HEK293 (cell line): ENCODE data around the gene CPEB3.
A peak's percentile ranks its signal among the peaks of the same experiment; 100 is the strongest.

Source experiments
- CTCF ChIA-PET: fragments of 350-600 bp; formaldehyde crosslinking; extraction: SDS; loops from one replicate; lab custom pipeline; 2021; ENCODE audit warnings: antibody characterized with exemption; lab: Yijun Ruan, JAX
- POLR2A ChIA-PET: fragments of 300-600 bp; formaldehyde crosslinking; extraction: SDS; loops from one replicate; lab custom pipeline; 2020; ENCODE audit warnings: antibody characterized with exemption, inconsistent platforms; lab: Yijun Ruan, JAX
- H3K27ac ChIP-seq: fragments of 200-500 bp; sonication (Bioruptor generic); 2 replicates; pipeline ENCODE4 v1.5.1; 2014; ENCODE audit warnings: low read depth, low read length, control low read depth, inconsistent platforms; ENCODE audit errors: extremely low read depth
- H3K36me3 ChIP-seq, 2 experiments: fragments of 200-500 bp in 1 of 2; sonication (Bioruptor generic) in 1 of 2; 1 replicate in 1 of 2; 2 replicates in 1 of 2; pipeline ENCODE4 v1.5.1; 2014 to 2017; ENCODE audit warnings: inconsistent platforms in 2 of 2, low read length in 2 of 2; ENCODE audit not compliant: control insufficient read depth in 2 of 2, insufficient read depth in 1 of 2
- H3K4me1 ChIP-seq: fragments of 200-500 bp; sonication (Bioruptor generic); 2 replicates; pipeline ENCODE4 v1.5.1; 2014; ENCODE audit warnings: mild to moderate bottlenecking, low read length, inconsistent platforms; ENCODE audit not compliant: control insufficient read depth, insufficient read depth
- H3K4me3 ChIP-seq: 2 replicates; pipeline ENCODE4 v1.5.1; 2011; ENCODE audit warnings: low read depth, mild to moderate bottlenecking, control low read depth, low read length, moderate library complexity
- H3K9me3 ChIP-seq: fragments of 200-500 bp; sonication (Bioruptor generic); 2 replicates; pipeline ENCODE4 v1.5.1; 2014; ENCODE audit warnings: low read depth, low read length, inconsistent platforms; ENCODE audit not compliant: control insufficient read depth, insufficient read depth
- GFI1B ChIP-seq: fragments of 450-650 bp; formaldehyde crosslinking; IDR thresholded peaks from 2 replicates; pipeline ENCODE4 v1.5.1; 2016; ENCODE audit warnings: missing biosample characterization, missing genetic modification characterization
- IKZF3 ChIP-seq: fragments of 450-650 bp; IDR thresholded peaks from 2 replicates; pipeline ENCODE4 v1.5.0; 2018; ENCODE audit warnings: missing biosample characterization, mild to moderate bottlenecking, missing genetic modification characterization, moderate library complexity
- KLF16 ChIP-seq: fragments of 450-650 bp; formaldehyde crosslinking; IDR thresholded peaks from 2 replicates; pipeline ENCODE4 v1.5.1; 2017; ENCODE audit warnings: missing biosample characterization, missing genetic modification characterization
- OVOL3 ChIP-seq: fragments of 450-650 bp; formaldehyde crosslinking; IDR thresholded peaks from 2 replicates; pipeline ENCODE4 v1.5.1; 2016; ENCODE audit warnings: missing biosample characterization, missing genetic modification characterization
- RBAK ChIP-seq: fragments of 450-650 bp; formaldehyde crosslinking; IDR thresholded peaks from 2 replicates; pipeline ENCODE4 v1.5.1; 2016; ENCODE audit warnings: missing biosample characterization, missing genetic modification characterization
- REPIN1 ChIP-seq: fragments of 450-650 bp; formaldehyde crosslinking; IDR thresholded peaks from 2 replicates; pipeline ENCODE4 v1.5.1; 2017; ENCODE audit warnings: missing biosample characterization, missing genetic modification characterization, low read depth
- YY1 ChIP-seq: fragments of 450-650 bp; formaldehyde crosslinking; IDR thresholded peaks from 2 replicates; pipeline ENCODE4 v1.5.1; 2018; ENCODE audit warnings: missing biosample characterization, missing genetic modification characterization
- ZFHX2 ChIP-seq: fragments of 450-650 bp; formaldehyde crosslinking; conservative IDR thresholded peaks from 2 replicates; pipeline ENCODE4 v1.5.1; 2016; ENCODE audit warnings: missing biosample characterization, missing genetic modification characterization
- ZFP69B ChIP-seq: fragments of 450-650 bp; formaldehyde crosslinking; IDR thresholded peaks from 2 replicates; pipeline ENCODE4 v1.5.1; 2016; ENCODE audit warnings: missing biosample characterization, missing genetic modification characterization
- ZNF132 ChIP-seq: fragments of 450-650 bp; formaldehyde crosslinking; IDR thresholded peaks from 2 replicates; pipeline ENCODE4 v1.5.1; 2017; ENCODE audit warnings: missing biosample characterization, missing genetic modification characterization, borderline replicate concordance
- ZNF146 ChIP-seq: fragments of 450-650 bp; formaldehyde crosslinking; IDR thresholded peaks from 2 replicates; pipeline ENCODE4 v1.5.1; 2016; ENCODE audit warnings: missing biosample characterization, missing genetic modification characterization
- ZNF16 ChIP-seq: fragments of 450-650 bp; formaldehyde crosslinking; IDR thresholded peaks from 2 replicates; pipeline ENCODE4 v1.5.1; 2016; ENCODE audit warnings: low read depth, missing biosample characterization, missing genetic modification characterization
- ZNF202 ChIP-seq: fragments of 450-650 bp; formaldehyde crosslinking; IDR thresholded peaks from 2 replicates; pipeline ENCODE4 v1.5.1; 2016; ENCODE audit warnings: missing biosample characterization, missing genetic modification characterization, borderline replicate concordance
- ZNF324 ChIP-seq: fragments of 450-650 bp; formaldehyde crosslinking; IDR thresholded peaks from 2 replicates; pipeline ENCODE4 v1.5.1; 2016; ENCODE audit warnings: missing biosample characterization, missing genetic modification characterization
- ZNF394 ChIP-seq: fragments of 450-650 bp; formaldehyde crosslinking; IDR thresholded peaks from 2 replicates; pipeline ENCODE4 v1.5.1; 2016; ENCODE audit warnings: missing biosample characterization, missing genetic modification characterization, mild to moderate bottlenecking, moderate library complexity, borderline replicate concordance
- ZNF473 ChIP-seq: fragments of 450-650 bp; formaldehyde crosslinking; IDR thresholded peaks from 2 replicates; pipeline ENCODE4 v1.5.1; 2017; ENCODE audit warnings: missing biosample characterization, missing genetic modification characterization
- ZNF514 ChIP-seq: fragments of 450-650 bp; formaldehyde crosslinking; IDR thresholded peaks from 2 replicates; pipeline ENCODE4 v1.5.1; 2016; ENCODE audit warnings: missing biosample characterization, missing genetic modification characterization
- ZNF544 ChIP-seq: fragments of 450-650 bp; formaldehyde crosslinking; IDR thresholded peaks from 2 replicates; pipeline ENCODE4 v1.5.0; 2017; ENCODE audit warnings: missing biosample characterization, missing genetic modification characterization
- ZNF558 ChIP-seq: fragments of 450-650 bp; formaldehyde crosslinking; IDR thresholded peaks from 2 replicates; pipeline ENCODE4 v1.5.1; 2016; ENCODE audit warnings: missing biosample characterization, missing genetic modification characterization
- ZNF571 ChIP-seq: fragments of 450-650 bp; formaldehyde crosslinking; IDR thresholded peaks from 2 replicates; pipeline ENCODE4 v1.5.0; 2017; ENCODE audit warnings: missing biosample characterization, missing genetic modification characterization
- ZNF610 ChIP-seq: fragments of 450-650 bp; formaldehyde crosslinking; IDR thresholded peaks from 2 replicates; pipeline ENCODE4 v1.5.1; 2016; ENCODE audit warnings: missing biosample characterization, missing genetic modification characterization, borderline replicate concordance
- ZNF660 ChIP-seq: fragments of 450-650 bp; IDR thresholded peaks from 2 replicates; pipeline ENCODE4 v1.5.1; 2018; ENCODE audit warnings: missing biosample characterization, mild to moderate bottlenecking, missing genetic modification characterization
- ZNF768 ChIP-seq: fragments of 450-650 bp; formaldehyde crosslinking; IDR thresholded peaks from 2 replicates; pipeline ENCODE4 v1.5.1; 2018; ENCODE audit warnings: missing biosample characterization, mild to moderate bottlenecking, missing genetic modification characterization
- ZNF830 ChIP-seq: fragments of 450-650 bp; IDR thresholded peaks from 2 replicates; pipeline ENCODE4 v1.5.0; 2018; ENCODE audit warnings: missing biosample characterization, missing genetic modification characterization, low read depth, mild to moderate bottlenecking, moderate library complexity
- ZSCAN30 ChIP-seq: fragments of 450-650 bp; IDR thresholded peaks from 2 replicates; pipeline ENCODE4 v1.5.1; 2018; ENCODE audit warnings: missing biosample characterization, mild to moderate bottlenecking, missing genetic modification characterization, moderate library complexity
- ZXDB ChIP-seq: fragments of 450-650 bp; formaldehyde crosslinking; IDR thresholded peaks from 2 replicates; pipeline ENCODE4 v1.5.1; 2016; ENCODE audit warnings: missing biosample characterization, missing genetic modification characterization
- TF ChIP-seq, protein P1 (sequence below): fragments of 450-650 bp; IDR thresholded peaks from 2 replicates; pipeline ENCODE4 v1.5.1; 2018; ENCODE audit warnings: missing biosample characterization, mild to moderate bottlenecking, missing genetic modification characterization
- TF ChIP-seq, protein P2 (sequence below): fragments of 450-650 bp; formaldehyde crosslinking; IDR thresholded peaks from 2 replicates; pipeline ENCODE4 v1.5.1; 2016; ENCODE audit warnings: missing biosample characterization, missing genetic modification characterization
- TF ChIP-seq, protein P3 (sequence below): fragments of 450-650 bp; formaldehyde crosslinking; IDR thresholded peaks from 2 replicates; pipeline ENCODE4 v1.5.1; 2016; ENCODE audit warnings: missing biosample characterization, missing genetic modification characterization
- TF ChIP-seq, protein P4 (sequence below): fragments of 450-650 bp; formaldehyde crosslinking; IDR thresholded peaks from 2 replicates; pipeline ENCODE4 v1.5.1; 2016; ENCODE audit warnings: missing biosample characterization, missing genetic modification characterization

CPEB3 gene

GRCh38 chr10:92240289-92241157, 50.4 kb downstream of the CPEB3 start (continued):
- no peak for TF ChIP-seq ZFHX2 (tag by site-specific recombination)
- TF ChIP-seq, all 188 proteins: peak for 27

GRCh38 chr10:92239600-92240288, 51.1 kb downstream of the CPEB3 start:
- ChIA-PET CTCF (interaction anchor here (0.5 kb wide), 1 partner anchor 48 kb away, joined by 3 read pairs; no protein-coding TSS in a partner anchor), POLR2A (interaction anchor here (0.5 kb wide), 1 partner anchor 338 kb away, joined by 7 read pairs; no protein-coding TSS in a partner anchor)
- Histone ChIP-seq H3K4me3 (peak overlapping the region; percentile 68), H3K4me1 (peaks cover 9% of the 10 kb centered on the region; the same call in 1 of the 2 replicates), H3K27ac (peak overlapping the region; percentile 17; the same call in 1 of the 2 replicates), H3K36me3 (no peaks in the 10 kb centered on the region), H3K9me3 (no peaks in the 10 kb centered on the region)
- TF ChIP-seq ZNF394 (tag by site-specific recombination) = no peak
- no peak for TF ChIP-seq ZXDB
- TF ChIP-seq, protein P1, sequence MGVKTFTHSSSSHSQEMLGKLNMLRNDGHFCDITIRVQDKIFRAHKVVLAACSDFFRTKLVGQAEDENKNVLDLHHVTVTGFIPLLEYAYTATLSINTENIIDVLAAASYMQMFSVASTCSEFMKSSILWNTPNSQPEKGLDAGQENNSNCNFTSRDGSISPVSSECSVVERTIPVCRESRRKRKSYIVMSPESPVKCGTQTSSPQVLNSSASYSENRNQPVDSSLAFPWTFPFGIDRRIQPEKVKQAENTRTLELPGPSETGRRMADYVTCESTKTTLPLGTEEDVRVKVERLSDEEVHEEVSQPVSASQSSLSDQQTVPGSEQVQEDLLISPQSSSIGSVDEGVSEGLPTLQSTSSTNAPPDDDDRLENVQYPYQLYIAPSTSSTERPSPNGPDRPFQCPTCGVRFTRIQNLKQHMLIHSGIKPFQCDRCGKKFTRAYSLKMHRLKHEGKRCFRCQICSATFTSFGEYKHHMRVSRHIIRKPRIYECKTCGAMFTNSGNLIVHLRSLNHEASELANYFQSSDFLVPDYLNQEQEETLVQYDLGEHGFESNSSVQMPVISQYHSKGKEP (tag by site-specific recombination) = peak; percentile 31; the same call in 1 of the 2 replicates
- TF ChIP-seq ZNF830 = no peak
- no peak for TF ChIP-seq ZNF558 (tag by site-specific recombination)
- TF ChIP-seq RBAK (tag by site-specific recombination) = no peak
- no peak for TF ChIP-seq ZNF768 (tag by site-specific recombination)
- no peak for TF ChIP-seq ZNF324 (tag by site-specific recombination)
- TF ChIP-seq GFI1B (tag by site-specific recombination) = no peak
- no peak for TF ChIP-seq ZNF473 (tag by site-specific recombination)
- TF ChIP-seq ZSCAN30 (tag by site-specific recombination) = peak; percentile 66; the same call in 1 of the 2 replicates
- no peak for TF ChIP-seq IKZF3 (tag by site-specific recombination)
- TF ChIP-seq ZNF660 (tag by site-specific recombination) = 0 out of 2 replicates have a peak, but pooled peaks have one; percentile 46
- TF ChIP-seq ZNF132 (tag by site-specific recombination) = no peak
- no peak for TF ChIP-seq REPIN1 (tag by site-specific recombination)
- TF ChIP-seq, protein P2, sequence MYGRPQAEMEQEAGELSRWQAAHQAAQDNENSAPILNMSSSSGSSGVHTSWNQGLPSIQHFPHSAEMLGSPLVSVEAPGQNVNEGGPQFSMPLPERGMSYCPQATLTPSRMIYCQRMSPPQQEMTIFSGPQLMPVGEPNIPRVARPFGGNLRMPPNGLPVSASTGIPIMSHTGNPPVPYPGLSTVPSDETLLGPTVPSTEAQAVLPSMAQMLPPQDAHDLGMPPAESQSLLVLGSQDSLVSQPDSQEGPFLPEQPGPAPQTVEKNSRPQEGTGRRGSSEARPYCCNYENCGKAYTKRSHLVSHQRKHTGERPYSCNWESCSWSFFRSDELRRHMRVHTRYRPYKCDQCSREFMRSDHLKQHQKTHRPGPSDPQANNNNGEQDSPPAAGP (tag by site-specific recombination) = no peak; the same call in 1 of the 2 replicates
- TF ChIP-seq ZNF146 (tag by site-specific recombination) = no peak
- TF ChIP-seq ZNF16 (tag by site-specific recombination) = no peak
- no peak for TF ChIP-seq ZFP69B (tag by site-specific recombination)
- no peak for TF ChIP-seq ZNF571 (tag by site-specific recombination)
- TF ChIP-seq ZNF202 (tag by site-specific recombination) = no peak
- TF ChIP-seq, protein P3, sequence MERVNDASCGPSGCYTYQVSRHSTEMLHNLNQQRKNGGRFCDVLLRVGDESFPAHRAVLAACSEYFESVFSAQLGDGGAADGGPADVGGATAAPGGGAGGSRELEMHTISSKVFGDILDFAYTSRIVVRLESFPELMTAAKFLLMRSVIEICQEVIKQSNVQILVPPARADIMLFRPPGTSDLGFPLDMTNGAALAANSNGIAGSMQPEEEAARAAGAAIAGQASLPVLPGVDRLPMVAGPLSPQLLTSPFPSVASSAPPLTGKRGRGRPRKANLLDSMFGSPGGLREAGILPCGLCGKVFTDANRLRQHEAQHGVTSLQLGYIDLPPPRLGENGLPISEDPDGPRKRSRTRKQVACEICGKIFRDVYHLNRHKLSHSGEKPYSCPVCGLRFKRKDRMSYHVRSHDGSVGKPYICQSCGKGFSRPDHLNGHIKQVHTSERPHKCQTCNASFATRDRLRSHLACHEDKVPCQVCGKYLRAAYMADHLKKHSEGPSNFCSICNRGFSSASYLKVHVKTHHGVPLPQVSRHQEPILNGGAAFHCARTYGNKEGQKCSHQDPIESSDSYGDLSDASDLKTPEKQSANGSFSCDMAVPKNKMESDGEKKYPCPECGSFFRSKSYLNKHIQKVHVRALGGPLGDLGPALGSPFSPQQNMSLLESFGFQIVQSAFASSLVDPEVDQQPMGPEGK (tag by site-specific recombination) = peak; percentile 43
- TF ChIP-seq KLF16 (tag by site-specific recombination) = no peak
- no peak for TF ChIP-seq OVOL3 (tag by site-specific recombination)
- TF ChIP-seq ZNF544 (tag by site-specific recombination) = no peak
- TF ChIP-seq, protein P4, sequence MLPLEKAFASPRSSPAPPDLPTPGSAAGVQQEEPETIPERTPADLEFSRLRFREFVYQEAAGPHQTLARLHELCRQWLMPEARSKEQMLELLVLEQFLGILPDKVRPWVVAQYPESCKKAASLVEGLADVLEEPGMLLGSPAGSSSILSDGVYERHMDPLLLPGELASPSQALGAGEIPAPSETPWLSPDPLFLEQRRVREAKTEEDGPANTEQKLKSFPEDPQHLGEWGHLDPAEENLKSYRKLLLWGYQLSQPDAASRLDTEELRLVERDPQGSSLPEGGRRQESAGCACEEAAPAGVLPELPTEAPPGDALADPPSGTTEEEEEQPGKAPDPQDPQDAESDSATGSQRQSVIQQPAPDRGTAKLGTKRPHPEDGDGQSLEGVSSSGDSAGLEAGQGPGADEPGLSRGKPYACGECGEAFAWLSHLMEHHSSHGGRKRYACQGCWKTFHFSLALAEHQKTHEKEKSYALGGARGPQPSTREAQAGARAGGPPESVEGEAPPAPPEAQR (tag by site-specific recombination) = no peak
- TF ChIP-seq ZNF514 (tag by site-specific recombination) = no peak
- TF ChIP-seq YY1 (tag by site-specific recombination) = no peak
- no peak for TF ChIP-seq ZNF610 (tag by site-specific recombination)
